ENCODE data around the gene KRTAP10-11.

- TF ChIP-seq CTCF (conservative IDR thresholded peaks at IDR 0.05; ENCODE audit: low read depth in 2 of 2) (no peak), POLR2AphosphoS5 (IDR thresholded peaks at IDR 0.05; ENCODE audit: low read depth) (no peak), JUNB (IDR thresholded peaks at IDR 0.05; ENCODE audit: unreplicated experiment) (no peak), ZNF114 (CRISPR knock-in tag; IDR thresholded peaks at IDR 0.05) (no peak), CREB1 (CRISPR knock-in tag; IDR thresholded peaks at IDR 0.05; ENCODE audit: low read depth) (no peak)
These were observed 34.9 kb downstream of the KRTAP10-11 start for GRCh38 chr21:44681152-44681551.

Data from GM23338 (cell line).